Neural progenitor cell (in vitro differentiated cells): ENCODE measurements around the gene KLRF1. TPM values are rescaled to one million over a fixed set of nuclear protein-coding genes. Genes with fewer than 3 reads are reported as not detected.

Source experiments
- DNase-seq: peaks from one replicate; pipeline ENCODE4 v3.0.0-alpha.2; 2016; ENCODE audit warnings: low spot score
- H2AFZ ChIP-seq: fragments of 200-600 bp; sonication (generic); replicated peaks from 2 replicates; pipeline ENCODE4 v1.6.1; 2016; ENCODE audit warnings: antibody characterized with exemption
- H3F3A ChIP-seq: fragments of 200-600 bp; sonication (generic); 2 replicates; pipeline ENCODE4 v1.6.1; 2016; ENCODE audit warnings: antibody characterized with exemption, low read depth
- H3K27ac ChIP-seq: fragments of 200-600 bp; sonication (generic); 2 replicates; pipeline ENCODE4 v1.5.1; 2016; ENCODE audit warnings: mild to moderate bottlenecking
- H3K27me3 ChIP-seq: fragments of 200-600 bp; sonication (generic); 2 replicates; pipeline ENCODE4 v1.6.1; 2016; ENCODE audit warnings: mild to moderate bottlenecking, moderate library complexity
- H3K36me3 ChIP-seq: fragments of 200-600 bp; sonication (generic); 2 replicates; pipeline ENCODE4 v1.5.1; 2016
- H3K4me1 ChIP-seq: fragments of 200-600 bp; sonication (generic); 2 replicates; pipeline ENCODE4 v1.6.1; 2016; ENCODE audit warnings: mixed run types
- H3K4me2 ChIP-seq: fragments of 200-600 bp; sonication (generic); 2 replicates; pipeline ENCODE4 v1.6.1; 2016
- H3K4me3 ChIP-seq: fragments of 200-600 bp; sonication (generic); 2 replicates; pipeline ENCODE4 v1.5.1; 2016
- H3K79me2 ChIP-seq: fragments of 200-600 bp; sonication (generic); 2 replicates; pipeline ENCODE4 v1.6.1; 2016; ENCODE audit warnings: low read depth
- H3K9ac ChIP-seq: fragments of 200-600 bp; sonication (generic); 2 replicates; pipeline ENCODE4 v1.6.1; 2016
- H3K9me3 ChIP-seq: fragments of 200-600 bp; sonication (generic); 2 replicates; pipeline ENCODE4 v1.5.1; 2016; ENCODE audit warnings: low read depth
- H4K20me1 ChIP-seq: fragments of 200-600 bp; sonication (generic); 2 replicates; pipeline ENCODE4 v1.6.1; 2016; ENCODE audit warnings: low read depth
- H3K27ac Mint-ChIP-seq: 3 replicates; pipeline ENCODE4 v1.8.0; 2021; ENCODE audit warnings: mixed read lengths
- H3K27me3 Mint-ChIP-seq: 2 replicates; pipeline ENCODE4 v1.8.0; 2022; ENCODE audit warnings: low read depth, mild to moderate bottlenecking, inconsistent platforms, moderate library complexity, mixed read lengths; ENCODE audit not compliant: insufficient read depth
- H3K36me3 Mint-ChIP-seq: 3 replicates; pipeline ENCODE4 v1.8.0; 2021; ENCODE audit warnings: mixed read lengths
- H3K4me1 Mint-ChIP-seq: 3 replicates; pipeline ENCODE4 v1.8.0; 2021; ENCODE audit warnings: mixed read lengths
- H3K4me3 Mint-ChIP-seq: 3 replicates; pipeline ENCODE4 v1.8.0; 2021; ENCODE audit warnings: mild to moderate bottlenecking, moderate library complexity, mixed read lengths
- H3K9me3 Mint-ChIP-seq: 3 replicates; pipeline ENCODE4 v1.8.0; 2020; ENCODE audit warnings: mixed read lengths
- EZH2 ChIP-seq: fragments of 200-600 bp; sonication (generic); IDR thresholded peaks from 2 replicates; pipeline ENCODE4 v1.6.1; 2017; ENCODE audit warnings: antibody characterized with exemption, mild to moderate bottlenecking, moderate library complexity
- EZH2phosphoT487 ChIP-seq: fragments of 200-600 bp; sonication (generic); IDR thresholded peaks from 2 replicates; pipeline ENCODE4 v1.6.1; 2017; ENCODE audit warnings: antibody characterized with exemption
- total RNA-seq: library from RNA; depleted of rRNA; stranded (reverse); fragments of >200 nt; gene quantifications from 2 replicates; pipeline ENCODE4 v1.2.3, GENCODE V29; 2015; ENCODE audit warnings: low replicate concordance
- TF ChIP-seq, protein P1 (sequence below): fragments of 200-600 bp; sonication (generic); IDR thresholded peaks from 2 replicates; pipeline ENCODE4 v1.5.1; 2017; ENCODE audit warnings: antibody characterized with exemption, mild to moderate bottlenecking

Gene KLRF1
- total RNA-seq, 1 donor from 2014 or later: not detected

DNA sequence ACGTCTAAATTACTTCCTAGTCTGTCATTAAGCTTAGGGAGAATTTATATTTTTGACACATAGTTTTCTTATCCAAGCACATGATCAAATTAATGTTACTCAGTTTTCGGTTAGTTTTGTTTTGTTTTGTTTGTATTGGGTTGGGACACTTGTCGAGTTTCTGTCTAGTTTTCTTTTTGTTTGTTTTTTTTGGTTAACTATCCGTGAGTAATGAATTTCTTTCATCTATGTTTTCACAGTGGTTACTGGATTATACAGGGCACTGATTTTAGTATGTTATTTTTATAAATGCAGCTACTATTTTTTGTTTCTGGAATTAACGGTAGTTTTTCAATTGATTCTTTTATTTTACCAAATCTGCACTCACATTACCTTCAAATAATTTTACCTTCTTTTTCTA lies 2.7 kb downstream of the KLRF1 start:
- no peak overlapping the region for H3K4me3 Mint-ChIP-seq
- no peaks in the 10 kb centered on the region for H3K9me3 Mint-ChIP-seq
- H3K36me3 ChIP-seq: no peaks in the 10 kb centered on the region
- H2AFZ ChIP-seq: no peak overlapping the region
- H3K4me1 ChIP-seq: no peaks in the 10 kb centered on the region
- no peak overlapping the region for H3K27ac Mint-ChIP-seq
- no peaks in the 10 kb centered on the region for H3K27me3 ChIP-seq
- no peaks in the 10 kb centered on the region for H4K20me1 ChIP-seq
- H3F3A ChIP-seq: no peaks in the 10 kb centered on the region
- no peaks in the 10 kb centered on the region for H3K27me3 Mint-ChIP-seq
- H3K4me1 Mint-ChIP-seq: no peaks in the 10 kb centered on the region
- no peaks in the 10 kb centered on the region for H3K9me3 ChIP-seq
- no peak overlapping the region for H3K4me2 ChIP-seq
- H3K79me2 ChIP-seq: no peaks in the 10 kb centered on the region
- H3K36me3 Mint-ChIP-seq: no peaks in the 10 kb centered on the region
- H3K4me3 ChIP-seq: no peak overlapping the region
- no peak overlapping the region for H3K9ac ChIP-seq
- DNase-seq: no peak
- TF ChIP-seq, protein P1, sequence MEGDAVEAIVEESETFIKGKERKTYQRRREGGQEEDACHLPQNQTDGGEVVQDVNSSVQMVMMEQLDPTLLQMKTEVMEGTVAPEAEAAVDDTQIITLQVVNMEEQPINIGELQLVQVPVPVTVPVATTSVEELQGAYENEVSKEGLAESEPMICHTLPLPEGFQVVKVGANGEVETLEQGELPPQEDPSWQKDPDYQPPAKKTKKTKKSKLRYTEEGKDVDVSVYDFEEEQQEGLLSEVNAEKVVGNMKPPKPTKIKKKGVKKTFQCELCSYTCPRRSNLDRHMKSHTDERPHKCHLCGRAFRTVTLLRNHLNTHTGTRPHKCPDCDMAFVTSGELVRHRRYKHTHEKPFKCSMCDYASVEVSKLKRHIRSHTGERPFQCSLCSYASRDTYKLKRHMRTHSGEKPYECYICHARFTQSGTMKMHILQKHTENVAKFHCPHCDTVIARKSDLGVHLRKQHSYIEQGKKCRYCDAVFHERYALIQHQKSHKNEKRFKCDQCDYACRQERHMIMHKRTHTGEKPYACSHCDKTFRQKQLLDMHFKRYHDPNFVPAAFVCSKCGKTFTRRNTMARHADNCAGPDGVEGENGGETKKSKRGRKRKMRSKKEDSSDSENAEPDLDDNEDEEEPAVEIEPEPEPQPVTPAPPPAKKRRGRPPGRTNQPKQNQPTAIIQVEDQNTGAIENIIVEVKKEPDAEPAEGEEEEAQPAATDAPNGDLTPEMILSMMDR: no peak
- TF ChIP-seq EZH2 (no peak), EZH2phosphoT487 (no peak)
- no peak overlapping the region for H3K27ac ChIP-seq

DNA sequence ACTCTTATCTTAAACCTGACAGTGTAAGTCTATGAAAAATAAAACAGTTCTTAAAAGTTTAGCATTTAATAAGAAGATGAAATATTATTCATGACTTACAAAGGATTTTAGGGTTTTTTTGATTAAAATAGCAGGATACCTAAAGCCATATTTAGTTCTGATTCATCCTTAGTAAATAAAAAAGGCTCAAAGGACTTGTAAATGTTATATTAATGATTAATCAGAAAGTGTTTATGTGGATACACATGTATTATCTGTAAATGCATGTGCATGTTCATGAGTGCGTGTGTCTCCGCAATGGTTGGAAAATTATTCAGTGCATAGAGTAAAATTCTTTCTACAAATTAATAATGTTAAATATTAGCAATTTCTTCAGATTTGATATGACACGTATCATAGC lies 4.4 kb downstream of the KLRF1 start:
- Mint-ChIP-seq H3K4me3 (no peak overlapping the region), H3K4me1 (no peaks in the 10 kb centered on the region), H3K27ac (no peak overlapping the region), H3K27me3 (no peaks in the 10 kb centered on the region), H3K36me3 (no peaks in the 10 kb centered on the region), H3K9me3 (no peaks in the 10 kb centered on the region)
- Histone ChIP-seq H3K27ac (no peak overlapping the region), H3K4me1 (no peaks in the 10 kb centered on the region), H3K79me2 (no peaks in the 10 kb centered on the region), H3K4me3 (no peak overlapping the region), H3F3A (no peaks in the 10 kb centered on the region), H3K9me3 (no peaks in the 10 kb centered on the region), H3K4me2 (no peak overlapping the region), H3K36me3 (no peaks in the 10 kb centered on the region), H2AFZ (no peak overlapping the region), H3K9ac (no peak overlapping the region), H4K20me1 (no peaks in the 10 kb centered on the region), H3K27me3 (no peaks in the 10 kb centered on the region)
- DNase-seq: no peak
- TF ChIP-seq EZH2 (no peak), EZH2phosphoT487 (no peak)
- TF ChIP-seq, protein P1: no peak

DNA sequence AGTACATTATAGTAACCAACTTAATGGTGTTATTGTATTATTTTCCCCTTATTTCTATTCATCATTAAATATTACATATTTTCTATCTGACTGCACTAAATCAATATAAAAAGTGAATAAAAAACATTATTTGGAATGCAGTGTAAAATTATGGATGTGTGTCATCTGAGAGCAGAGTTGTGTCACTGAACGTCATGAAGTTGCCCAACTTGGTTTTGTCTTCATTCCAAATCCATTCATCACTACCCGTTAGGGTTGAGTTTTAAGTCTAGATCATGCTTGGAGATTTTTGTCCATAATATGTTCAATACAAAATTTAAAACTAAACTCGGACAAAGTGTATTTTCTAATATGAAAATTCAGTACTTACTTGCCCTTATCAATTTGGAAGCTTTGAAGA lies 16.1 kb downstream of the KLRF1 start:
- H2AFZ ChIP-seq: no peak overlapping the region
- peaks cover 1% of the 10 kb centered on the region for H3K9me3 Mint-ChIP-seq
- no peaks in the 10 kb centered on the region for H3K79me2 ChIP-seq
- no peaks in the 10 kb centered on the region for H3K36me3 ChIP-seq
- no peak for DNase-seq
- no peaks in the 10 kb centered on the region for H3K27me3 Mint-ChIP-seq
- no peaks in the 10 kb centered on the region for H3K9me3 ChIP-seq
- peaks cover 2% of the 10 kb centered on the region for H3K27me3 ChIP-seq
- no peaks in the 10 kb centered on the region for H3K4me1 ChIP-seq
- TF ChIP-seq EZH2 (no peak), EZH2phosphoT487 (no peak)
- TF ChIP-seq, protein P1: no peak
- H3K4me3 Mint-ChIP-seq: no peak overlapping the region
- no peak overlapping the region for H3K4me3 ChIP-seq
- no peak overlapping the region for H3K27ac ChIP-seq
- no peaks in the 10 kb centered on the region for H4K20me1 ChIP-seq
- H3K4me1 Mint-ChIP-seq: no peaks in the 10 kb centered on the region
- H3K27ac Mint-ChIP-seq: no peak overlapping the region
- H3K9ac ChIP-seq: no peak overlapping the region
- no peaks in the 10 kb centered on the region for H3F3A ChIP-seq
- H3K4me2 ChIP-seq: no peak overlapping the region
- no peaks in the 10 kb centered on the region for H3K36me3 Mint-ChIP-seq

DNA sequence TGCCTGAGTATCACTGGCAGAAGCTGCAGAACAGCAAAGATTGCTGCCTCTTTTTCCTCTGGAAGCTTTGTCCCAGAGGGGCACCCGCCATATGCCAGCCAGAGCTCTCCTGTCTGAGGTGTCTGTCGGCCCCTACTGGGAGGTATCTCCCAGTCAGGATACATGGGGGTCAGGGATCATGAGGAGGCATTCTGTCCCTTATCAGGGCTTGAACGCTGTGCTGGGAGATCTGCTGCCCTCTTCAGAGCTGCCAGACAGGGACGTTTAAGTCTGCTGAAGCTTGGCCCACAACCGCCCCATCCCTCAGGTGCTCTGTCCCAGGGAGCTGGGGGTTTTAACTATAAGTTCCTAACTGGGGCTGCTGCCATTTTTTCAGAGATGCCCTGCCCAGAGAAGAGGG lies 21.6 kb downstream of the KLRF1 start:
- Histone ChIP-seq H3K4me1 (no peaks in the 10 kb centered on the region), H3K9me3 (no peaks in the 10 kb centered on the region), H3F3A (no peaks in the 10 kb centered on the region), H3K27me3 (peaks cover 2% of the 10 kb centered on the region), H3K36me3 (no peaks in the 10 kb centered on the region), H3K9ac (no peak overlapping the region), H3K4me2 (no peak overlapping the region), H3K27ac (no peak overlapping the region), H4K20me1 (no peaks in the 10 kb centered on the region), H3K4me3 (no peak overlapping the region), H3K79me2 (no peaks in the 10 kb centered on the region), H2AFZ (no peak overlapping the region)
- Mint-ChIP-seq H3K4me3 (no peak overlapping the region), H3K4me1 (no peaks in the 10 kb centered on the region), H3K9me3 (peaks cover 1% of the 10 kb centered on the region), H3K36me3 (no peaks in the 10 kb centered on the region), H3K27me3 (no peaks in the 10 kb centered on the region), H3K27ac (no peak overlapping the region)
- TF ChIP-seq EZH2 (no peak), EZH2phosphoT487 (no peak)
- TF ChIP-seq, protein P1: no peak
- no peak for DNase-seq
